Adipocyte (in vitro differentiated cells): ENCODE results near the gene KLRK1.
"Not testable (repeated sequence)": the region's sequence is repeated elsewhere in the genome, so short reads cannot be mapped to it uniquely, and the experiment has no call there.

Experiments used
- DNase-seq: peaks from one replicate; pipeline ENCODE4 v3.0.0-alpha.2; 2015; ENCODE audit warnings: low read depth
- H3K27me3 ChIP-seq: replicated peaks from 2 replicates; pipeline ENCODE4 v1.7.0; 2013; ENCODE audit warnings: mild to moderate bottlenecking, low read length, moderate library complexity; ENCODE audit not compliant: control insufficient read depth, insufficient read depth
- H3K36me3 ChIP-seq: 2 replicates; pipeline ENCODE4 v1.7.0; 2013; ENCODE audit warnings: low read length, mild to moderate bottlenecking, moderate library complexity; ENCODE audit not compliant: control insufficient read depth, insufficient read depth, severe bottlenecking
- H3K4me1 ChIP-seq: 2 replicates; pipeline ENCODE4 v1.7.0; 2013; ENCODE audit warnings: mild to moderate bottlenecking, low read length, moderate library complexity; ENCODE audit not compliant: control insufficient read depth, insufficient read depth
- H3K4me3 ChIP-seq: 2 replicates; pipeline ENCODE4 v1.7.0; 2013; ENCODE audit warnings: mild to moderate bottlenecking, low read length, moderate library complexity
- H3K9ac ChIP-seq: 2 replicates; pipeline ENCODE4 v1.7.0; 2013; ENCODE audit warnings: mild to moderate bottlenecking, low read length, moderate library complexity
- H3K9me3 ChIP-seq: 2 replicates; pipeline ENCODE4 v1.7.0; 2013; ENCODE audit warnings: mild to moderate bottlenecking, low read length, moderate library complexity; ENCODE audit not compliant: control insufficient read depth

The KLRK1 gene

GRCh38 chr12:10331642-10332239, 58.1 kb downstream of the KLRK1 start:
- Histone ChIP-seq H3K9ac (no peak overlapping the region), H3K4me1 (peaks cover 3% of the 10 kb centered on the region), H3K4me3 (no peak overlapping the region), H3K9me3 (peaks cover 5% of the 10 kb centered on the region), H3K27me3 (no peaks in the 10 kb centered on the region), H3K36me3 (no peaks in the 10 kb centered on the region)
- DNase-seq = peak; percentile 82

GRCh38 chr12:10328691-10329090, 61.1 kb downstream of the KLRK1 start:
- not testable (repeated sequence) for H3K36me3 ChIP-seq, H3K9ac ChIP-seq, H3K4me1 ChIP-seq, DNase-seq, H3K4me3 ChIP-seq, H3K9me3 ChIP-seq, H3K27me3 ChIP-seq
